ENCODE data around the gene SCN10A.

DNA sequence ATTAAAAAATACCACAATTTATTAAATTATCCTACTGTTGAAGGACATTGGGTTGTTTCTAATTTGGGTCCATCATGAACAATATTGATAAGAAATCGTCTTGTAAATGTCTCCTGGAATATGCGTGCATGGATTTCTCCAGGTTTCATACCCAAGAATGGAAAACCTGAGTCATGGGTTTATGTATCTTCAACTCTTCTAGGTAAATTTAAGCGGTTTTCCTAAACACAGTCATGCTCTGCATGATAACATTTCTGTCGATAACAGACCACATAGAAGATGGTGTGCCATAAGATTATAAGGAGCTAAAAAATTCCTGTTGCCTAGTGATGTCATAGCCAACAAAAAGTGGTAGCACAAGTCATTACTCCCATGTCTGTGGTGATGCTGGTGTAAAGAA is 126.7 kb downstream of the SCN10A start:
- TF ChIP-seq, protein P1, sequence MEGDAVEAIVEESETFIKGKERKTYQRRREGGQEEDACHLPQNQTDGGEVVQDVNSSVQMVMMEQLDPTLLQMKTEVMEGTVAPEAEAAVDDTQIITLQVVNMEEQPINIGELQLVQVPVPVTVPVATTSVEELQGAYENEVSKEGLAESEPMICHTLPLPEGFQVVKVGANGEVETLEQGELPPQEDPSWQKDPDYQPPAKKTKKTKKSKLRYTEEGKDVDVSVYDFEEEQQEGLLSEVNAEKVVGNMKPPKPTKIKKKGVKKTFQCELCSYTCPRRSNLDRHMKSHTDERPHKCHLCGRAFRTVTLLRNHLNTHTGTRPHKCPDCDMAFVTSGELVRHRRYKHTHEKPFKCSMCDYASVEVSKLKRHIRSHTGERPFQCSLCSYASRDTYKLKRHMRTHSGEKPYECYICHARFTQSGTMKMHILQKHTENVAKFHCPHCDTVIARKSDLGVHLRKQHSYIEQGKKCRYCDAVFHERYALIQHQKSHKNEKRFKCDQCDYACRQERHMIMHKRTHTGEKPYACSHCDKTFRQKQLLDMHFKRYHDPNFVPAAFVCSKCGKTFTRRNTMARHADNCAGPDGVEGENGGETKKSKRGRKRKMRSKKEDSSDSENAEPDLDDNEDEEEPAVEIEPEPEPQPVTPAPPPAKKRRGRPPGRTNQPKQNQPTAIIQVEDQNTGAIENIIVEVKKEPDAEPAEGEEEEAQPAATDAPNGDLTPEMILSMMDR (conservative IDR thresholded peaks at IDR 0.05) = no peak
- TF ChIP-seq ZFX (IDR thresholded peaks at IDR 0.05) = no peak

All from C4-2B (cell line).